Upper lobe of right lung (tissue), 1 donor: ENCODE results near the gene FAM107A. TPM values are rescaled to one million over a fixed set of nuclear protein-coding genes. Genes with fewer than 3 reads are reported as not detected.

Experiments used
- ATAC-seq: fragments of 200-7000 bp; cut with Tn5 transposase; one replicate; pipeline ENCODE4 v1.9.1; 2020; ENCODE audit warnings: mild to moderate bottlenecking, moderate library complexity
- DNase-seq: peaks from one replicate; pipeline ENCODE4 v3.0.0-alpha.2; 2020
- H3K27ac ChIP-seq: fragments of 200-600 bp; one replicate; pipeline ENCODE4 v1.8.0; 2022
- H3K27me3 ChIP-seq: fragments of 200-600 bp; one replicate; pipeline ENCODE4 v1.8.0; 2022; ENCODE audit warnings: mild to moderate bottlenecking
- H3K36me3 ChIP-seq: fragments of 200-600 bp; one replicate; pipeline ENCODE4 v1.8.0; 2022
- H3K4me1 ChIP-seq: fragments of 200-600 bp; one replicate; pipeline ENCODE4 v1.8.0; 2022
- H3K4me3 ChIP-seq: fragments of 200-600 bp; one replicate; pipeline ENCODE4 v1.8.0; 2022; ENCODE audit warnings: mild to moderate bottlenecking
- H3K9me3 ChIP-seq: fragments of 200-600 bp; one replicate; pipeline ENCODE4 v1.8.0; 2022
- CTCF ChIP-seq: fragments of 200-600 bp; IDR thresholded peaks from one replicate; pipeline ENCODE4 v1.8.0; 2022; ENCODE audit warnings: antibody characterized with exemption
- intact Hi-C: fragments of 100-400 bp; cut with DNase I; formaldehyde crosslinking; loops from one replicate; pipeline ENCODE4 v1.11.0; 2022
- total RNA-seq: library from RNA; stranded (reverse); fragmentation: NEBNext Ultra II Directional; extraction: Animal tissue kit (Norgen Biotek cat#: 25700); gene quantifications from one replicate; pipeline ENCODE4 v1.2.1, GENCODE V29; 2021
- donor health status: DM: no; HTN: yes; CAD: no; lungs with severe emphysema.

The FAM107A gene
- total RNA-seq, 1 donor from 2014 or later = 91.5 TPM

GRCh38 chr3:58522759-58523425 is 54.3 kb downstream of the FAM107A start:
- H3K27me3 ChIP-seq = no peaks in the 10 kb centered on the region
- no peak overlapping the region for H3K4me3 ChIP-seq
- no peaks in the 10 kb centered on the region for H3K36me3 ChIP-seq
- DNase-seq = no peak
- intact Hi-C loops = no loop called here
- ATAC-seq = no peak
- TF ChIP-seq CTCF = no peak
- H3K9me3 ChIP-seq = no peaks in the 10 kb centered on the region
- no peak overlapping the region for H3K27ac ChIP-seq
- no peaks in the 10 kb centered on the region for H3K4me1 ChIP-seq

- Histone ChIP-seq H3K27ac (no peak overlapping the region), H3K9me3 (no peaks in the 10 kb centered on the region), H3K4me1 (no peaks in the 10 kb centered on the region), H3K4me3 (no peak overlapping the region), H3K36me3 (no peaks in the 10 kb centered on the region), H3K27me3 (no peaks in the 10 kb centered on the region)
- DNase-seq = no peak
- intact Hi-C loops = no loop called here
- ATAC-seq = peak; percentile 43
- TF ChIP-seq CTCF = no peak
Measured at GRCh38 chr3:58521917-58522631, 55.1 kb downstream of the FAM107A start.

- H3K9me3 ChIP-seq = no peaks in the 10 kb centered on the region
- no peak overlapping the region for H3K27ac ChIP-seq
- no peak for ATAC-seq
- DNase-seq = no peak
- H3K36me3 ChIP-seq = peaks cover 6% of the 10 kb centered on the region
- no peak overlapping the region for H3K4me3 ChIP-seq
- no peaks in the 10 kb centered on the region for H3K27me3 ChIP-seq
- no peak for TF ChIP-seq CTCF
- intact Hi-C loops = no loop called here
- H3K4me1 ChIP-seq = no peaks in the 10 kb centered on the region
Measured at GRCh38 chr3:58521336-58521670, 55.9 kb downstream of the FAM107A start.

GRCh38 chr3:58520403-58521335 is 56.5 kb downstream of the FAM107A start:
- intact Hi-C loops = no loop called here
- Histone ChIP-seq H3K4me3 (no peak overlapping the region), H3K9me3 (no peaks in the 10 kb centered on the region), H3K4me1 (no peaks in the 10 kb centered on the region), H3K27ac (no peak overlapping the region), H3K27me3 (no peaks in the 10 kb centered on the region), H3K36me3 (peaks cover 12% of the 10 kb centered on the region)
- DNase-seq (no peak), ATAC-seq (no peak)
- no peak for TF ChIP-seq CTCF

- no peak for DNase-seq
- H3K4me3 ChIP-seq = no peak overlapping the region
- H3K27ac ChIP-seq = no peak overlapping the region
- H3K4me1 ChIP-seq = no peaks in the 10 kb centered on the region
- no peak for TF ChIP-seq CTCF
- no peaks in the 10 kb centered on the region for H3K27me3 ChIP-seq
- no peak for ATAC-seq
- no peaks in the 10 kb centered on the region for H3K9me3 ChIP-seq
- H3K36me3 ChIP-seq = peaks cover 14% of the 10 kb centered on the region
- intact Hi-C loops = no loop called here
Measured at GRCh38 chr3:58519668-58520402, 57.4 kb downstream of the FAM107A start.
